ENCODE results near the gene BCAS3.

The BCAS3 gene

GRCh38 chr17:61214753-61215152, 537.1 kb downstream of the BCAS3 start:
- no peak overlapping the region for H3K27ac ChIP-seq
- ChIA-PET POLR2A (ENCODE audit: low non-redundant PET) (no interaction called here), CTCF (no interaction called here)
- DNase-seq (ENCODE audit: low spot score): no peak
- TF ChIP-seq, protein P1, sequence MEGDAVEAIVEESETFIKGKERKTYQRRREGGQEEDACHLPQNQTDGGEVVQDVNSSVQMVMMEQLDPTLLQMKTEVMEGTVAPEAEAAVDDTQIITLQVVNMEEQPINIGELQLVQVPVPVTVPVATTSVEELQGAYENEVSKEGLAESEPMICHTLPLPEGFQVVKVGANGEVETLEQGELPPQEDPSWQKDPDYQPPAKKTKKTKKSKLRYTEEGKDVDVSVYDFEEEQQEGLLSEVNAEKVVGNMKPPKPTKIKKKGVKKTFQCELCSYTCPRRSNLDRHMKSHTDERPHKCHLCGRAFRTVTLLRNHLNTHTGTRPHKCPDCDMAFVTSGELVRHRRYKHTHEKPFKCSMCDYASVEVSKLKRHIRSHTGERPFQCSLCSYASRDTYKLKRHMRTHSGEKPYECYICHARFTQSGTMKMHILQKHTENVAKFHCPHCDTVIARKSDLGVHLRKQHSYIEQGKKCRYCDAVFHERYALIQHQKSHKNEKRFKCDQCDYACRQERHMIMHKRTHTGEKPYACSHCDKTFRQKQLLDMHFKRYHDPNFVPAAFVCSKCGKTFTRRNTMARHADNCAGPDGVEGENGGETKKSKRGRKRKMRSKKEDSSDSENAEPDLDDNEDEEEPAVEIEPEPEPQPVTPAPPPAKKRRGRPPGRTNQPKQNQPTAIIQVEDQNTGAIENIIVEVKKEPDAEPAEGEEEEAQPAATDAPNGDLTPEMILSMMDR (conservative IDR thresholded peaks at IDR 0.05; ENCODE audit: low read depth): no peak

- CTCF ChIA-PET: no interaction called here
- TF ChIP-seq, protein P1 (conservative IDR thresholded peaks at IDR 0.05; ENCODE audit: low read depth): no peak
- no peak overlapping the region for H3K27ac ChIP-seq
- no peak for DNase-seq (ENCODE audit: low spot score)
- POLR2A ChIA-PET (ENCODE audit: low non-redundant PET): no interaction called here
Measured at GRCh38 chr17:61216066-61216465, 538.4 kb downstream of the BCAS3 start.

DNA sequence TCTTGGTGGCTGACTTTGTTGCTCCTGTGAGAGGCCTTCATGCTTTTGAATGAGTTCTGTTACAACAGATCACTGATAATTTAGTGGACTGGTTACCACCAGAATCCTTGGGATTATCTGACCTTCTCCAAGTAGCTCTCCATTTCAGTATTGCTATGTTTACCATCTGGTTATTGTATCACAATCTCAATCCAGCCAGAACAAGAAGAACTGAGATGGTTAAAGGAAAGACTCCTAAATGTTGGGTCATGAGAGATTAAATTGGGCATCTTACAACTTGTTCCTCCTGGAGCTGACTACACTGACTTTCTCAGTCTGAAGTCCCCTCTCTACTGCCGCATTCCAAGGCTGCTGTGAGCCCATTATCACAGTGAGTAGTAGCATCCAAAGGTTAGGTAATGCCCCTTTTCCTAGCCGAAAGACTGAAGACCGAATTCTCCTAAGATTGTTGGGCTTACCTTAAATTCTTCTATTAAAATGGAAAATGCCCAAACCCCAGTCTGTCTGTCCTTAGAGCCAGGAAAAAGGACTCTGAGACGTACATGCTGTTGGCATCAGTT, 540.3 kb downstream of the BCAS3 start:
- ChIA-PET POLR2A (ENCODE audit: low non-redundant PET) (no interaction called here), CTCF (no interaction called here)
- DNase-seq (ENCODE audit: low spot score): no peak
- H3K27ac ChIP-seq: no peak overlapping the region
- TF ChIP-seq, protein P1 (conservative IDR thresholded peaks at IDR 0.05; ENCODE audit: low read depth): no peak

DNA sequence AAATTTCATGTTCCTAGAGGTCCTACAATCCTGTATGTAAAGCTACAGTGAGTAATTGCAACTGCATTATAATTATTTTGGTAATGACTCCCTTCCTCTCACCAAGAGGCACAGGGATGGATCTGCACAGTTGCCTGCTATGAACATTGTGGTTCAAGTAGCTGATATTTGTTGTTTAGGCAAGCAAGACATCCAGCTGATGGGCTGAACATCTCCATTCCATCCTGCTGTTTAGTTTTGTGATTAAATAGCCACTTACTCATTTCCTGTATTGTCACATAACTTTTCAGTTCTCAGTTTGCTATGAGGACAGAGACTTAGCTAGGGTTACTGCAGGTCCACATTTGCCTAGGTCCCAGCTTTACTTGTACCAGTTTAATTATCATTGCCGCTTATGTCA, 540.8 kb downstream of the BCAS3 start:
- no peak for DNase-seq (ENCODE audit: low spot score)
- TF ChIP-seq, protein P1 (conservative IDR thresholded peaks at IDR 0.05; ENCODE audit: low read depth): no peak
- ChIA-PET CTCF (no interaction called here), POLR2A (ENCODE audit: low non-redundant PET) (interaction anchor here (0.6 kb wide), 1 partner anchor 267 kb away, joined by 3 read pairs; no protein-coding TSS in a partner anchor)
- no peak overlapping the region for H3K27ac ChIP-seq

DNA sequence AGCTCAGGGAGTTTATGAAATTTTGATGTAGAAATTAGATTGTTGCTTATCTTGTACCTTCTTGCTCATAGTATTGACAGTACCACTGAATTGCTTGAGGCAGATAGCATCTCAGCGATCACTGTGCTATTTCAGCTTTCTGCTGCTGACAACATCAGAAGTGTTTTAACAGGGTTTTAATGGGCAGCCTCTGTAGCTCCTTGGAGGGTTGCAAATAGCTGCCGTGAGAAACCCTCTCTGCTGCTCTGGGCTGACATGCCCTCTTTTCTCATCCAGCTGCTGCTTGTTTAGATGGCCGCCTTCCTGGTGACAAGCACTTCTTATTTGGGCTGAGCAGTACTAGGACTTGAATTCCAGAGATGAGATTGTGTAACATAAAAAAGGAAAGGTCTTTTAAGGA, 541.8 kb downstream of the BCAS3 start:
- no peak overlapping the region for H3K27ac ChIP-seq
- TF ChIP-seq, protein P1 (conservative IDR thresholded peaks at IDR 0.05; ENCODE audit: low read depth): no peak
- CTCF ChIA-PET: no interaction called here
- no peak for DNase-seq (ENCODE audit: low spot score)
- POLR2A ChIA-PET (ENCODE audit: low non-redundant PET): no interaction called here

DNA sequence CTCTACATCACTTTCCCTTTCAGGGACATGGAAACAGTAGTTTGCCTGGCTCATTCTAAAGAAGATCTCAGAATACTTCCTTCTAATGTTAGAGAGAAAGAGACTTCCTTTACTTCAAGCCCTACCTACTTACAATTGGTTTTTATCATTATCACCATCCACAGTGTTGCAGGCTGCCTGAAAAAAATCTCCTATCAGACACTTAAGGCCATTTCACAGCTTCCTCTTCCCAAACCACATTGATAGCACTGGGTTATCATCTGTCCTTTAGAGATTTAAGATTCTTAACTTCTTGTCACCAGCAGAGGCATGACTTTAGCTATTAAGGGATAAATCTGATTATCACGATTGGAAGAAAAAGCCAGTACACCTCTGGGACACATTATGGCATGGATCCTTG, 543.5 kb downstream of the BCAS3 start:
- no peak for DNase-seq (ENCODE audit: low spot score)
- TF ChIP-seq, protein P1 (conservative IDR thresholded peaks at IDR 0.05; ENCODE audit: low read depth): no peak
- H3K27ac ChIP-seq: no peak overlapping the region
- POLR2A ChIA-PET (ENCODE audit: low non-redundant PET): no interaction called here
- CTCF ChIA-PET: no interaction called here

Measured in RWPE1 (cell line).